Kidney (tissue), 14 donors: Measurements from ENCODE around the gene SAMD8. TPM values are rescaled to one million over a fixed set of nuclear protein-coding genes. Genes with fewer than 3 reads are reported as not detected.

Source experiments
- DNase-seq, 5 donors: peaks; one replicate each; pipeline ENCODE4 v3.0.0-alpha.2; 2013 to 2020
- FAIRE-seq: peaks from 2 replicates; lab custom pipeline; 2012; peaks lifted over from hg19 to GRCh38; lab: Jason Lieb, UNC
- H3K27ac ChIP-seq, 2 donors: one replicate each; pipeline ENCODE4 v1.7.0; 2013; ENCODE audit warnings: low read depth in 2 of 2, low read length in 2 of 2, inconsistent platforms in 1 of 2
- H3K27me3 ChIP-seq: one replicate; pipeline ENCODE4 v1.7.1; 2013; ENCODE audit warnings: low read length, inconsistent platforms; ENCODE audit not compliant: control insufficient read depth, insufficient read depth
- H3K36me3 ChIP-seq, 3 donors: one replicate each; pipeline versions ENCODE4 v1.7.0 to v1.7.1; 2013; ENCODE audit warnings: low read length in 3 of 3, control low read depth in 1 of 3, inconsistent platforms in 1 of 3; ENCODE audit not compliant: insufficient read depth in 3 of 3, control insufficient read depth in 2 of 3
- H3K4me1 ChIP-seq, 3 donors: one replicate each; pipeline versions ENCODE4 v1.7.0 to v1.7.1; 2013; ENCODE audit warnings: low read length in 3 of 3, inconsistent platforms in 1 of 3, low read depth in 1 of 3; ENCODE audit not compliant: control insufficient read depth in 2 of 3, insufficient read depth in 2 of 3
- H3K4me3 ChIP-seq, 3 donors: one replicate each; pipeline versions ENCODE4 v1.7.0 to v1.8.1; 2013; ENCODE audit warnings: low read length in 3 of 3, control low read depth in 1 of 3, inconsistent platforms in 1 of 3
- H3K9ac ChIP-seq, 3 donors: one replicate each; pipeline versions ENCODE4 v1.7.0 to v1.7.1; 2013; ENCODE audit warnings: low read length in 3 of 3, control low read depth in 1 of 3, inconsistent platforms in 1 of 3
- H3K9me3 ChIP-seq, 3 donors: one replicate each; pipeline versions ENCODE4 v1.7.0 to v1.7.1; 2013; ENCODE audit warnings: low read length in 3 of 3, control low read depth in 1 of 3, inconsistent platforms in 1 of 3; ENCODE audit not compliant: control insufficient read depth in 2 of 3, insufficient read depth in 1 of 3
- CTCF ChIP-seq: IDR thresholded peaks from 3 replicates; pipeline ENCODE4 v1.5.1; 2012; ENCODE audit warnings: mild to moderate bottlenecking, moderate library complexity, borderline replicate concordance; ENCODE audit not compliant: insufficient read depth; ENCODE audit errors: extremely low read depth
- intact Hi-C: fragments of 100-400 bp; cut with DNase I; formaldehyde crosslinking; loops from one replicate; pipeline ENCODE4 v1.11.1; 2022
- polyA plus RNA-seq: library from polyadenylated mRNA; stranded (reverse); fragments of 350-450 nt; fragmentation: Illumina TruSeq; extraction: RNeasy Lipid Tissue Mini Kit (QIAGEN cat#74804); gene quantifications from one replicate; pipeline ENCODE4 v1.2.3, GENCODE V29; 2014; ENCODE audit warnings: low read depth, low replicate concordance; ENCODE audit not compliant: insufficient read depth
- total RNA-seq: library from RNA; stranded (reverse); fragmentation: NEBNext Ultra II Directional; extraction: Animal tissue kit (Norgen Biotek cat#: 25700); gene quantifications from one replicate; pipeline ENCODE4 v1.2.1, GENCODE V29; 2021
- donor health status: control.
- donor health status: control.
- donor health status: control.
- donor health status: control.
- donor health status: control.
- donor health status: DM: yes; HTN: yes; CAD: no.
- donor health status: Normal renal cell carcinoma (clear cell type).

SAMD8 gene
- total and polyA plus RNA-seq, 2 donors from 2014 or later, result 5.3 to 20.5 TPM

- H3K9me3 ChIP-seq, result no peaks in the 10 kb centered on the region
- no peak overlapping the region for H3K4me3 ChIP-seq
- no peak for DNase-seq
- no peak for FAIRE-seq
- H3K27ac ChIP-seq, result no peak overlapping the region
- peaks cover 0 to 6% (median 0%) of the 10 kb centered on the region in 3 donors for H3K4me1 ChIP-seq
- no peak for TF ChIP-seq CTCF
- intact Hi-C loops, result loop anchor here (10.0 kb wide), 1 partner anchor 831 kb away; no protein-coding TSS in a partner anchor
- H3K36me3 ChIP-seq, result no peaks in the 10 kb centered on the region
- no peak overlapping the region for H3K9ac ChIP-seq
- H3K27me3 ChIP-seq, result no peaks in the 10 kb centered on the region
Observed at GRCh38 chr10:75095631-75096030, 15.8 kb upstream of the SAMD8 start.

GRCh38 chr10:75096749-75097148, 14.7 kb upstream of the SAMD8 start:
- no peaks in the 10 kb centered on the region for H3K36me3 ChIP-seq
- H3K9me3 ChIP-seq, result no peaks in the 10 kb centered on the region
- TF ChIP-seq CTCF, result no peak
- no peak overlapping the region for H3K27ac ChIP-seq
- intact Hi-C loops, result loop anchor here (10.0 kb wide), 1 partner anchor 832 kb away; no protein-coding TSS in a partner anchor
- FAIRE-seq (no peak), DNase-seq (no peak)
- H3K27me3 ChIP-seq, result no peaks in the 10 kb centered on the region
- peaks cover 0 to 6% (median 0%) of the 10 kb centered on the region in 3 donors for H3K4me1 ChIP-seq
- H3K4me3 ChIP-seq, result no peak overlapping the region
- H3K9ac ChIP-seq, result no peak overlapping the region

- no peak for DNase-seq
- FAIRE-seq, result no peak
Observed at GRCh38 chr10:75097666-75098285, 13.7 kb upstream of the SAMD8 start.

More at GRCh38 chr10:75097666-75098285, 13.7 kb upstream of the SAMD8 start:
- Histone ChIP-seq H3K27ac (no peak overlapping the region), H3K4me1 (peaks cover 0 to 6% (median 0%) of the 10 kb centered on the region in 3 donors), H3K9me3 (no peaks in the 10 kb centered on the region), H3K36me3 (no peaks in the 10 kb centered on the region), H3K9ac (no peak overlapping the region), H3K27me3 (no peaks in the 10 kb centered on the region), H3K4me3 (no peak overlapping the region)
- intact Hi-C loops, result loop anchor here (10.0 kb wide), 1 partner anchor 833 kb away; no protein-coding TSS in a partner anchor
- no peak for TF ChIP-seq CTCF
